ENCODE data around the gene P4HB.

Gene P4HB

GRCh38 chr17:81833160-81833920, 27.0 kb downstream of the P4HB start, which contains the start of gene MCRIP1 (continued):
- no peak for TF ChIP-seq ZNF26 (tag by site-specific recombination; IDR thresholded peaks at IDR 0.05)
- TF ChIP-seq SP3 (tag by site-specific recombination; IDR thresholded peaks at IDR 0.05) = peak; percentile 44
- peak; percentile 36 for TF ChIP-seq SP7 (tag by site-specific recombination; IDR thresholded peaks at IDR 0.05)
- TF ChIP-seq ZNF600 (tag by site-specific recombination; IDR thresholded peaks at IDR 0.05) = no peak
- peak; percentile 78 for TF ChIP-seq ZFHX2 (tag by site-specific recombination; conservative IDR thresholded peaks at IDR 0.05)
- no peak for TF ChIP-seq ZNF785 (tag by site-specific recombination; IDR thresholded peaks at IDR 0.05)
- peak; percentile 11; the same call in 1 of the 2 replicates for TF ChIP-seq ZNF629 (tag by site-specific recombination; IDR thresholded peaks at IDR 0.05)
- TF ChIP-seq REST (tag by site-specific recombination; IDR thresholded peaks at IDR 0.05) = no peak
- TF ChIP-seq BCL6B (tag by site-specific recombination; IDR thresholded peaks at IDR 0.05) = no peak
- TF ChIP-seq ZNF341 (tag by site-specific recombination; IDR thresholded peaks at IDR 0.05; ENCODE audit: low read depth) = peak; percentile 52; the same call in 1 of the 2 replicates
- peak; percentile 73; the same call in 1 of the 2 replicates for TF ChIP-seq KLF8 (tag by site-specific recombination; IDR thresholded peaks at IDR 0.05)
- no peak for TF ChIP-seq PRDM2 (tag by site-specific recombination; IDR thresholded peaks at IDR 0.05; ENCODE audit: borderline replicate concordance)
- TF ChIP-seq KLF9 (tag by site-specific recombination; IDR thresholded peaks at IDR 0.05; ENCODE audit: low read depth) = peak; percentile 19; the same call in 1 of the 2 replicates
- peak; percentile 49; the same call in 1 of the 2 replicates for TF ChIP-seq ZSCAN30 (tag by site-specific recombination; IDR thresholded peaks at IDR 0.05)
- peak; percentile 51 for TF ChIP-seq ZBTB11 (tag by site-specific recombination; conservative IDR thresholded peaks at IDR 0.05; ENCODE audit: low read depth)
- no peak for TF ChIP-seq ZNF701 (tag by site-specific recombination; IDR thresholded peaks at IDR 0.05)
- TF ChIP-seq ZEB2 (tag by site-specific recombination; IDR thresholded peaks at IDR 0.05) = peak; percentile 75

Data from HEK293 (cell line).